HEK293T (cell line): ENCODE results near the gene GRIN2B.

ENCODE experiments used
- CTCF ChIA-PET: fragments of 350-600 bp; formaldehyde crosslinking; extraction: SDS; loops from one replicate; lab custom pipeline; 2021; ENCODE audit warnings: antibody characterized with exemption, inconsistent platforms; lab: Yijun Ruan, JAX
- POLR2A ChIA-PET: fragments of 350-600 bp; formaldehyde crosslinking; extraction: SDS; loops from one replicate; lab custom pipeline; 2020; ENCODE audit warnings: antibody characterized with exemption, inconsistent platforms; lab: Yijun Ruan, JAX
- DNase-seq: peaks from one replicate; pipeline ENCODE4 v3.0.0; 2012; ENCODE audit warnings: mixed read lengths; ENCODE audit errors: extremely low spot score
- ARNT ChIP-seq: fragments of 450-650 bp; IDR thresholded peaks from 2 replicates; pipeline ENCODE4 v1.6.1; 2017; ENCODE audit warnings: mild to moderate bottlenecking
- BHLHE40 ChIP-seq: fragments of 450-650 bp; IDR thresholded peaks from 2 replicates; pipeline ENCODE4 v1.6.1; 2016; ENCODE audit warnings: mild to moderate bottlenecking, moderate library complexity, borderline replicate concordance
- CTBP1 ChIP-seq: fragments of 450-650 bp; IDR thresholded peaks from 2 replicates; pipeline ENCODE4 v1.6.1; 2016; ENCODE audit warnings: borderline replicate concordance
- ELF4 ChIP-seq: fragments of 450-650 bp; IDR thresholded peaks from 2 replicates; pipeline ENCODE4 v1.6.1; 2017; ENCODE audit warnings: antibody characterized with exemption
- FOXA1 ChIP-seq: fragments of 450-650 bp; IDR thresholded peaks from 2 replicates; pipeline ENCODE4 v1.6.1; 2016; ENCODE audit warnings: mild to moderate bottlenecking
- FOXK2 ChIP-seq: fragments of 450-650 bp; IDR thresholded peaks from 2 replicates; pipeline ENCODE4 v1.6.1; 2016; ENCODE audit warnings: mild to moderate bottlenecking
- FOXM1 ChIP-seq: fragments of 450-650 bp; IDR thresholded peaks from 2 replicates; pipeline ENCODE4 v1.6.1; 2017; ENCODE audit warnings: mild to moderate bottlenecking, borderline replicate concordance
- HDGF ChIP-seq: fragments of 450-650 bp; IDR thresholded peaks from 2 replicates; pipeline ENCODE4 v1.6.1; 2017; ENCODE audit warnings: antibody characterized with exemption, borderline replicate concordance
- L3MBTL2 ChIP-seq: fragments of 450-650 bp; conservative IDR thresholded peaks from 2 replicates; pipeline ENCODE4 v1.6.1; 2016; ENCODE audit warnings: mild to moderate bottlenecking
- LEF1 ChIP-seq: fragments of 450-650 bp; IDR thresholded peaks from 2 replicates; pipeline ENCODE4 v1.6.1; 2017; ENCODE audit warnings: mild to moderate bottlenecking, borderline replicate concordance
- NFRKB ChIP-seq: fragments of 450-650 bp; IDR thresholded peaks from 2 replicates; pipeline ENCODE4 v1.6.1; 2016; ENCODE audit warnings: mild to moderate bottlenecking, moderate library complexity
- PKNOX1 ChIP-seq: fragments of 450-650 bp; IDR thresholded peaks from 2 replicates; pipeline ENCODE4 v1.6.1; 2016
- SP1 ChIP-seq: fragments of 450-650 bp; IDR thresholded peaks from 2 replicates; pipeline ENCODE4 v1.6.1; 2017
- SUZ12 ChIP-seq: fragments of 450-650 bp; IDR thresholded peaks from 2 replicates; pipeline ENCODE4 v1.6.1; 2016; ENCODE audit warnings: mild to moderate bottlenecking
- TARDBP ChIP-seq: fragments of 450-650 bp; IDR thresholded peaks from 2 replicates; pipeline ENCODE4 v1.6.1; 2016
- ZNF384 ChIP-seq: fragments of 450-650 bp; IDR thresholded peaks from 2 replicates; pipeline ENCODE4 v1.6.1; 2016

The GRIN2B gene

GRCh38 chr12:14007639-14008038 lies 26.2 kb upstream of the GRIN2B start:
- ChIA-PET CTCF (no interaction called here), POLR2A (no interaction called here)
- TF ChIP-seq L3MBTL2 (no peak), SUZ12 (no peak), FOXK2 (no peak), BHLHE40 (no peak), HDGF (no peak), NFRKB (no peak)
- DNase-seq, result no peak

- TF ChIP-seq ZNF384 (no peak), BHLHE40 (no peak), ARNT (no peak), LEF1 (no peak), CTBP1 (no peak), FOXA1 (no peak), NFRKB (no peak), SUZ12 (no peak), HDGF (no peak)
- no peak for DNase-seq
- ChIA-PET CTCF (interaction anchor here (0.9 kb wide), 1 partner anchor 50 kb away, joined by 4 read pairs; no protein-coding TSS in a partner anchor), POLR2A (no interaction called here)
Measured at GRCh38 chr12:13992585-13992984, 11.2 kb upstream of the GRIN2B start.

GRCh38 chr12:13992106-13992505 lies 10.7 kb upstream of the GRIN2B start:
- POLR2A ChIA-PET, result no interaction called here
- DNase-seq, result no peak
- CTCF ChIA-PET, result no interaction called here
- TF ChIP-seq FOXK2, result no peak
- TF ChIP-seq ARNT, result no peak
- no peak for TF ChIP-seq FOXA1
- TF ChIP-seq TARDBP, result no peak
- no peak for TF ChIP-seq CTBP1
- no peak for TF ChIP-seq FOXM1
- TF ChIP-seq L3MBTL2, result no peak
- TF ChIP-seq ZNF384, result no peak
- TF ChIP-seq PKNOX1, result no peak
- TF ChIP-seq SUZ12, result no peak
- TF ChIP-seq ELF4, result no peak
- no peak for TF ChIP-seq NFRKB
- TF ChIP-seq BHLHE40, result no peak
- TF ChIP-seq LEF1, result no peak
- no peak for TF ChIP-seq HDGF

- POLR2A ChIA-PET, result no interaction called here
- no peak for DNase-seq
- no peak for TF ChIP-seq NFRKB
- TF ChIP-seq CTBP1, result no peak
- no peak for TF ChIP-seq PKNOX1
- no peak for TF ChIP-seq SUZ12
- no peak for TF ChIP-seq ELF4
- no peak for TF ChIP-seq FOXA1
- no peak for TF ChIP-seq L3MBTL2
- TF ChIP-seq ZNF384, result no peak
- TF ChIP-seq ARNT, result no peak
- TF ChIP-seq LEF1, result no peak
- TF ChIP-seq HDGF, result no peak
- TF ChIP-seq BHLHE40, result no peak
- TF ChIP-seq TARDBP, result no peak
- TF ChIP-seq FOXM1, result no peak
- TF ChIP-seq SP1, result no peak
- TF ChIP-seq FOXK2, result no peak
- CTCF ChIA-PET, result no interaction called here
Measured at GRCh38 chr12:13986031-13986430, 4.6 kb upstream of the GRIN2B start.

GRCh38 chr12:13981990-13982389 lies 588 bp upstream of the GRIN2B start:
- ChIA-PET POLR2A (no interaction called here), CTCF (interaction anchor here (1.0 kb wide), 2 partner anchors 57 to 726 kb away, joined by 3 to 4 read pairs; no protein-coding TSS in a partner anchor)
- peak; percentile 66 for DNase-seq
- TF ChIP-seq FOXK2 (no peak), ARNT (no peak), PKNOX1 (no peak)

- peak; percentile 9 for DNase-seq
- TF ChIP-seq ARNT (no peak), TARDBP (no peak), ZNF384 (no peak)
- POLR2A ChIA-PET, result no interaction called here
- CTCF ChIA-PET, result interaction anchor here (0.7 kb wide), 1 partner anchor 288 kb away, joined by 4 read pairs; no protein-coding TSS in a partner anchor
Measured at GRCh38 chr12:13980538-13981295, 685 bp downstream of the GRIN2B start.
